K562 (cell line): ENCODE data around the gene KRTAP29-1. TPM values are rescaled to one million over a fixed set of nuclear protein-coding genes. Genes with fewer than 3 reads are reported as not detected.

Experiments used
- ATAC-seq: fragments of 200-7000 bp; cut with Tn5 transposase; 3 replicates; pipeline ENCODE4 v1.9.1; 2020; ENCODE audit warnings: moderate library complexity
- BruUV-seq: library from RNA; stranded (reverse); fragments of 400-500 nt; replicated peaks from 2 replicates; lab custom pipeline; 2021; lab: Mats Ljungman, UMichigan
- CTCF ChIA-PET: fragments of 300-600 bp; formaldehyde crosslinking; extraction: SDS; loops from one replicate; lab custom pipeline; 2021; ENCODE audit warnings: low intra/inter-chr PET ratio; lab: Yijun Ruan, JAX
- POLR2A ChIA-PET: fragments of 300-600, 350-650 bp; sonication (Branson Sonifier 250); formaldehyde crosslinking; extraction: SDS; loops from one replicate; lab custom pipeline; 2021; ENCODE audit warnings: antibody characterized with exemption, inconsistent platforms; lab: Yijun Ruan, JAX
- DNase-seq, 4 experiments: peaks; one replicate each; pipeline versions ENCODE4 v3.0.0 to v3.0.0-alpha.2; 2011 to 2018; ENCODE audit warnings: low spot score in 3 of 4, mixed read lengths in 3 of 4; ENCODE audit errors: extremely low read depth in 1 of 4
- FAIRE-seq: peaks from 2 replicates; lab custom pipeline; 2011; peaks lifted over from hg19 to GRCh38; lab: Jason Lieb, UNC
- H2AFZ ChIP-seq: 2 replicates; pipeline ENCODE4 v1.6.0; 2011; ENCODE audit warnings: low read depth, low read length, control low read depth, inconsistent platforms
- H3K27ac ChIP-seq: fragments of 200-600 bp; 3 replicates; pipeline ENCODE4 v1.8.0; 2011; ENCODE audit warnings: low read depth, mild to moderate bottlenecking, control low read depth, inconsistent platforms, low read length, moderate library complexity, mixed read lengths; ENCODE audit errors: extremely low read depth
- H3K27me3 ChIP-seq, 2 experiments: fragments of 300-600 bp in 1 of 2; 2 replicates in 1 of 2; 3 replicates in 1 of 2; pipeline versions ENCODE4 v1.6.0 to v1.8.0; 2011; ENCODE audit warnings: inconsistent platforms in 2 of 2, low read length in 2 of 2, mild to moderate bottlenecking in 1 of 2, mixed read lengths in 1 of 2, moderate library complexity in 1 of 2; ENCODE audit not compliant: control insufficient read depth in 2 of 2, insufficient read depth in 2 of 2
- H3K36me3 ChIP-seq: fragments of 300-600 bp; 3 replicates; pipeline ENCODE4 v1.8.0; 2011; ENCODE audit warnings: mild to moderate bottlenecking, low read length, inconsistent platforms; ENCODE audit not compliant: control insufficient read depth, insufficient read depth
- H3K4me1 ChIP-seq, 2 experiments: fragments of 200-600 bp in 1 of 2; replicated peaks in 1 of 2; 2 replicates in 1 of 2; 3 replicates in 1 of 2; pipeline versions ENCODE4 v1.5.1 to v1.8.0; 2011; ENCODE audit warnings: inconsistent platforms in 2 of 2, low read length in 2 of 2, mild to moderate bottlenecking in 1 of 2, mixed read lengths in 1 of 2, moderate library complexity in 1 of 2; ENCODE audit not compliant: control insufficient read depth in 2 of 2, insufficient read depth in 2 of 2
- H3K4me2 ChIP-seq: 2 replicates; pipeline ENCODE4 v1.6.1; 2011; ENCODE audit warnings: low read length, control low read depth, inconsistent platforms, mixed read lengths; ENCODE audit not compliant: insufficient read depth
- H3K4me3 ChIP-seq: fragments of 200-600 bp; sonication (generic), shearing (Covaris generic); 2 replicates; pipeline ENCODE4 v1.5.1; 2016; ENCODE audit warnings: control low read depth, inconsistent platforms
- H3K79me2 ChIP-seq: fragments of 200-600 bp; 3 replicates; pipeline ENCODE4 v1.8.0; 2011; ENCODE audit warnings: low read length, inconsistent platforms; ENCODE audit not compliant: control insufficient read depth, insufficient read depth
- H3K9ac ChIP-seq, 2 experiments: 2 replicates each; pipeline versions ENCODE4 v1.6.0 to v1.6.1; 2011; ENCODE audit warnings: low read depth in 2 of 2, low read length in 2 of 2, control low read depth in 1 of 2, inconsistent platforms in 1 of 2, mild to moderate bottlenecking in 1 of 2, mixed read lengths in 1 of 2; ENCODE audit not compliant: insufficient read depth in 1 of 2
- H3K9me1 ChIP-seq: one replicate; pipeline ENCODE4 v1.6.0; 2011; ENCODE audit warnings: inconsistent platforms, mild to moderate bottlenecking, low read length, moderate library complexity; ENCODE audit not compliant: control insufficient read depth, insufficient read depth
- H3K9me3 ChIP-seq: replicated peaks from 2 replicates; pipeline ENCODE4 v1.5.1; 2011; ENCODE audit warnings: low read depth, low read length, inconsistent platforms; ENCODE audit not compliant: control insufficient read depth, insufficient read depth
- H4K20me1 ChIP-seq: replicated peaks from 2 replicates; pipeline ENCODE4 v1.6.1; 2011; ENCODE audit warnings: low read length, inconsistent platforms, mixed read lengths; ENCODE audit not compliant: control insufficient read depth, insufficient read depth
- HCFC1 ChIP-seq: IDR thresholded peaks from 2 replicates; pipeline ENCODE4 v1.6.1; 2012; ENCODE audit warnings: low read depth, low read length, improper control_type of control experiment
- RHOXF2B ChIP-seq: fragments of 250-450 bp; sonication (Bioruptor Pico); conservative IDR thresholded peaks from 2 replicates; pipeline ENCODE4 v1.5.1; 2021
- ZNF75A ChIP-seq: fragments of 450-650 bp; formaldehyde crosslinking; IDR thresholded peaks from 2 replicates; pipeline ENCODE4 v1.4.0; 2020; ENCODE audit warnings: mild to moderate bottlenecking
- WGBS: fragments of 100-300 bp; shearing (Covaris generic); methylation state at CpG from one replicate; pipeline ENCODE4 v1.1.6; 2016; ENCODE audit warnings: low coverage, mixed read lengths; ENCODE audit not compliant: insufficient coverage; ENCODE audit errors: missing lambda C conversion rate; 5-methylcytosine and 5-hydroxymethylcytosine counted together
- in situ Hi-C: fragments of 300-500 bp; cut with MboI; formaldehyde crosslinking; loops from 4 replicates; pipeline ENCODE4 v1.15.0; 2018; ENCODE audit warnings: inconsistent platforms, mixed read lengths
- intact Hi-C: fragments of 100-400 bp; cut with micrococcal nuclease; formaldehyde crosslinking; loops from 2 replicates; pipeline ENCODE4 v1.14.2; 2022
- polyA plus RNA-seq, 8 experiments: library from polyadenylated mRNA; depleted of rRNA in 4 of 8; stranded (reverse) in 5 of 8; unstranded in 3 of 8; fragments of >200 nt; fragmentation: Nextera tagmentation in 2 of 8; fragmentation: Illumina TruSeq in 1 of 8; extraction: Ambion mirVana in 2 of 8; extraction: Trizol in 1 of 8; gene quantifications; 2 replicates each; pipeline versions ENCODE4 v1.2.1 to v1.2.3, GENCODE V29; 2011 to 2014; ENCODE audit warnings: inconsistent platforms in 1 of 8, missing spikeins in 1 of 8
- total RNA-seq, 7 experiments: library from RNA; depleted of rRNA in 6 of 7; stranded (reverse); fragments of >200 nt in 6 of 7; fragmentation: Illumina TruSeq in 2 of 7; extraction: Trizol in 2 of 7; gene quantifications; 2 replicates each; pipeline versions ENCODE4 v1.2.1 to v1.2.3, GENCODE V29; 2011 to 2021; ENCODE audit warnings: low replicate concordance in 1 of 7
- TF ChIP-seq, protein P1 (sequence below): fragments of 200-400 bp; formaldehyde crosslinking; IDR thresholded peaks from 2 replicates; pipeline ENCODE4 v1.6.1; 2017; ENCODE audit warnings: mild to moderate bottlenecking, low read depth, low read length, moderate library complexity

KRTAP29-1 gene
- total and polyA plus RNA-seq, 9 of the 15 experiments (the other 6 are each of a cell fraction or from before 2014, with no cell fraction given): not detected

- no peak overlapping the region for H2AFZ ChIP-seq
- no peak for ATAC-seq
- H3K36me3 ChIP-seq: no peaks in the 10 kb centered on the region
- no peaks in the 10 kb centered on the region for H3K9me1 ChIP-seq
- TF ChIP-seq ZNF75A (CRISPR knock-in tag) (no peak), RHOXF2B (no peak), HCFC1 (no peak)
- TF ChIP-seq, protein P1, sequence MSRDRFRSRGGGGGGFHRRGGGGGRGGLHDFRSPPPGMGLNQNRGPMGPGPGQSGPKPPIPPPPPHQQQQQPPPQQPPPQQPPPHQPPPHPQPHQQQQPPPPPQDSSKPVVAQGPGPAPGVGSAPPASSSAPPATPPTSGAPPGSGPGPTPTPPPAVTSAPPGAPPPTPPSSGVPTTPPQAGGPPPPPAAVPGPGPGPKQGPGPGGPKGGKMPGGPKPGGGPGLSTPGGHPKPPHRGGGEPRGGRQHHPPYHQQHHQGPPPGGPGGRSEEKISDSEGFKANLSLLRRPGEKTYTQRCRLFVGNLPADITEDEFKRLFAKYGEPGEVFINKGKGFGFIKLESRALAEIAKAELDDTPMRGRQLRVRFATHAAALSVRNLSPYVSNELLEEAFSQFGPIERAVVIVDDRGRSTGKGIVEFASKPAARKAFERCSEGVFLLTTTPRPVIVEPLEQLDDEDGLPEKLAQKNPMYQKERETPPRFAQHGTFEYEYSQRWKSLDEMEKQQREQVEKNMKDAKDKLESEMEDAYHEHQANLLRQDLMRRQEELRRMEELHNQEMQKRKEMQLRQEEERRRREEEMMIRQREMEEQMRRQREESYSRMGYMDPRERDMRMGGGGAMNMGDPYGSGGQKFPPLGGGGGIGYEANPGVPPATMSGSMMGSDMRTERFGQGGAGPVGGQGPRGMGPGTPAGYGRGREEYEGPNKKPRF: no peak
- no peak for FAIRE-seq
- no peaks in the 10 kb centered on the region for H3K79me2 ChIP-seq
- H3K9me3 ChIP-seq: no peaks in the 10 kb centered on the region
- no peaks in the 10 kb centered on the region for H3K4me1 ChIP-seq
- intact Hi-C loops (loop anchor here (5.0 kb wide), 1 partner anchor 418 kb away; no protein-coding TSS in a partner anchor), in situ Hi-C loops (no loop called here)
- H3K4me2 ChIP-seq: no peak overlapping the region
- WGBS: 0% methylated on average over 4 of the region's 6 CpGs
- no peak for DNase-seq
- ChIA-PET CTCF (no interaction called here), POLR2A (no interaction called here)
- H4K20me1 ChIP-seq: no peaks in the 10 kb centered on the region; the same call in 1 of the 2 replicates
- no TSS peak for BruUV-seq
- no peak overlapping the region for H3K27ac ChIP-seq
- H3K27me3 ChIP-seq: no peaks in the 10 kb centered on the region; a peak in 1 of 5 replicates
- no peak overlapping the region; a peak in 1 of 4 replicates for H3K9ac ChIP-seq
- H3K4me3 ChIP-seq: no peak overlapping the region
These were observed 23.0 kb upstream of the KRTAP29-1 start for GRCh38 chr17:41325611-41326010.
